Measurements from ENCODE around the gene MAGI2.

The MAGI2 gene

DNA sequence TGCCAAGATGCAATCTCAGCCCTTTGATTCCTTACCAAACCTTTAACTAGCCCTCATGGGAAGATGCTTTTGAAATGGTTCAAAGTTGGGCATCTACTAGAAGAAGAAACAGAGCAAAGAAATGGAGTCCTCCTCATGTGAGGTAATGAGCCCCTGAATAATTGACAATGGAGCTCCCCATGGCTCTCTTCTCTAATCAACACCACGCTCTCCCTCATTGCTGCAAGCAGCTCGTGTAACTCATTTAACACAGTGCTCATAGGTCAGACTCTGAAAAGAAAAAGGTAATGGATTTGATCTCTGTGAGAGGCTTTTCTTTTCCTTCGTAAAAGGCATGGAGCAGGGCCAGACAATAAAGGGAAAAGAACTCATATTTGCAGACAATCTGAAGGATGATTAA lies 1342.1 kb downstream of the MAGI2 start:
- no peak for FAIRE-seq

DNA sequence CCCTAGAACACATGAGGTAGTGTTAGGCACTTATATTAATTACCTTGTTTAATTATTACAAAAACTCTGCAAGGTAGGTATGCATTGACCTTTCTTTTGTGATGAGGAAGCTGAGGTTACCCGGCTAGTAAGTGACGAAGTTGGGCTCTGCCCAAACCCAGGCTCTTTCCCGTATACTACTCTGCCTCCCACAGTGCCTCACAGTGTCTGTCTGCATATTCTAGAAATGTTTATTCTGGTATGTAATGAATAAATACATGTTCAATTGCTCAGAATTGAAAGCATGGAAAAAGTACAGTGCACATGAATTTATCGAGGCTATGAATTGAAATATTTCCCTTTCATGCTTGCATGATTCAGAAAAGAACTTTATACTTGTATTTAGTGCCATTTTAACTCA lies 1350.0 kb downstream of the MAGI2 start:
- no peak for FAIRE-seq

DNA sequence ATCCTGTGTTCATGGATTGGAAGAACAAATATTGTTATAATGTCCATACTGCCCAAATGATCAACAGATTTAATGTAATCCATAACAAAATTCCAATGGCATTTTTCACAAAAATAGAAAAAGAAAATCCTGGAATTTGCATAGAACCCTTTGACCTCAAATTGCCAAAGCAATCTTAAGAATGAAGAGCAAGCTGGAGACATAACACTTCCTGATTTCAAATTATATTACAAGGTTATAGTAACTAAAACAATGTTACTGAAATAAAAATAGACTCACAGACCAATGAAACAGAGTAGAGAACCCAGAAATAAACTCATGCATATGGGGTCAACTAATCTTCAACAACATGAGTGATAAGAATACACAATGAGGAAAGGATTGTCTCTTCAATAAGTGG lies 1352.4 kb downstream of the MAGI2 start:
- FAIRE-seq = no peak

DNA sequence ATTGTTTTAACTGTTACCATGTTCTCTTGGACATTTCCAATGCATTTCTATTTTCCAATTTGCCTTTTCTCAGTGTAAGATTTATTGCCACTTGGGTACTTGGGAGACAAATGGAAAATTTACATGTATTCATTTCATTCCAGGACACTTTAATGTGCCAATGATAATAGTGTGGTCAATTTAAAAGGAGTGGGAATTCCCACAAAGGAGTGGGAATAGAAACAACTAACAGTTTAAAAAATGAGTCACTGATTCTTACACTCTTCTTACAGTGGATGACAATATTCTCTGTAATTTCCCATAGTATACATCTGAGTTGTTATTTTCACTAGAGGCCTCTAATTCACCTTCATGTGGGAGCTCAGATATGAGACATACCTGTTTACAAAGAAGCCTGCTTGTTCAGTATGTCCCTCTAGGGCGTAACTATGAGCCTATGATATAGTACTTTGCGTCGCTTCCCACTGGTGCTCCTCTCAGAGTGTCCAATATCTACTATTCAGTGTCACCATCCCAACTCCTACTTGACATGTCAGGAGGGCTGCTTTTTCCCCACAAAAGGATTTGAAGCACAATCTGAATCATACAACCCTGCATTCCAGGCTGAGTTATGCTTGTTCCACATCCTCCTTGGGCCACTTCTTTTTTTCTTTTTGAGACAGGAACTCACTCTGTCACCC lies 1353.6 kb downstream of the MAGI2 start:
- no peak for FAIRE-seq

DNA sequence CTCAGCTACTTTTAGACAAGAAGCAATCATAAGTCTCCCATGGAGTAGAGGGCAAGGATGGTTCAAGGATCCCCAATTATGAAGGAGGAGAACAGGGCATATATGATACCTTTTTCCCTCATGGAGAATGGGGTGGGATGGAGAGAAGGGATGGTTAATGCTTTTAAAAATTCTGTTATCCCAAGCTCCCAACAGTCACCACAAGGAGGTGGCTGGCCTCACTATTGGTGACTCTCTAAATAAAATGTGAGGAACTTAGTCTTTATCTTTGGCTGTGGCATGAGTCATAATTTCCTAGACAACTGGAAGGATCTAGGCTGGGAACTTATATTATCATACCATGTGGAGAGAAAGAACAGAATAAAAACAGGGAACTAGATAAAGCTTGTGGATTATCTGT lies 1357.9 kb downstream of the MAGI2 start:
- FAIRE-seq = no peak

DNA sequence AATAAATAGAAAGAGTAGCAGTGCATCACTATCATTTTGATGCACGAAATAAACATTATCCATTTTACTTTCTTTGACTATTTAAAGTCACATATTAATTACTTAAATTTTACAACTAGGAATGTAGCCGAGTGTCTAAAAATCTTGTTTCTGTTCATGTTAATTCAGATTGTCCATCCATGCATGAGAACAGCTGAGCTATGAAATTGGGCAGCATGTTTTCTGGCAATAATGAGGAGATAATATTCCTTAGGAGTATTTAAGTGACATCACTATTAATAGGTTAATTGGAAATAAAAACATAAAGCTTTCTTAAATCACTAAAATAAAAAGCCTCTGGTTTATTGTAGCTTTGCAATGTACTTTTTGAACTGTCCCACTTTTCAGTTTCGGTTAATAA lies 1361.1 kb downstream of the MAGI2 start:
- no peak for FAIRE-seq

DNA sequence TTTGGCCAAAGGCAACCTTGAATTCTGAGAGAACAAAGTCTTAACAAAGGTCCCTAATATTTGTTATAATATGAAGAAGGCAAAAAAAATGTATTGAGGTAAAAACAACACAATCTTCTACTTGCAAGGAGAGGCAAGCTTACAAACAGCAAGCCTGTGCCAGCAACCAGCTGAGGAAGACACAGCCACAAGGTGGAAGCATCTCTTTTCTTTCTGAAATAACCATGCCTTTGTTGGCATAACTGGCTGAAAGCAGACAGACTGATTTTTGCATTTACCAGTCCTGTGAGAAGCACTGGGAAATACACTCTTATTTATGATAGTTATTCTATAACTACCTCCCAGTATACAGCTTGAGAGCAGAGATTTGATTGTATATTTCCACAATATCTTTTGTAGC lies 1362.9 kb downstream of the MAGI2 start:
- FAIRE-seq = no peak

DNA sequence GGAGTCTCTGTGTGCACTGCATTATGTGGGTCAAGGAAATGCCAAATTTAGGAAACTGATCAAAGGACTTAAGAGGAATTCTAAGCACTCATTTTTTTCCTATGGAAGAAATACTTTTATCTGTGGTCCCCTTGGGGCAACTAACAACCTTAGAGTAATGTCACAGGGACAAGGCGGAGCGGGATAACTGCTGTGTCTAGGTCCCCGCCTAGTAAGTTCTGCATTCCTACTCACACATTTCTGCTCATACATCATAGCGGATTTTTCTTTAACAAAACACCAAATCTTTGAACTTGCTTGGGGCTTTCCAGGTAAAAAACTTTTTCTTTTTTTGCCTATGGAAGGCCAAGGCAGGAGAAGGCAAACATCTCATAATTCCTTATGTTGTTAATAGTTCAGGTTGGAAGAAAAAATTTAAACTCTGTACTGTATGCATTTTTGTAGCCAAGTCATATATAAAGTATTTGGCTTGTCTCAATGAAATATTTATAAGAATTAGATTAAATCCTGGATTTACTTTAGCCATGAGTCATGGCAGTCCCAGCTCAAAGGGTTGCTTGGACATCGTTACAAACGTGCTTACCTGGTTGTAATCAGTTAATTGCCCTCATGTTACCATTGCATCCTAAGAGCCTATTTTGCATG lies 1369.9 kb downstream of the MAGI2 start:
- FAIRE-seq = no peak

DNA sequence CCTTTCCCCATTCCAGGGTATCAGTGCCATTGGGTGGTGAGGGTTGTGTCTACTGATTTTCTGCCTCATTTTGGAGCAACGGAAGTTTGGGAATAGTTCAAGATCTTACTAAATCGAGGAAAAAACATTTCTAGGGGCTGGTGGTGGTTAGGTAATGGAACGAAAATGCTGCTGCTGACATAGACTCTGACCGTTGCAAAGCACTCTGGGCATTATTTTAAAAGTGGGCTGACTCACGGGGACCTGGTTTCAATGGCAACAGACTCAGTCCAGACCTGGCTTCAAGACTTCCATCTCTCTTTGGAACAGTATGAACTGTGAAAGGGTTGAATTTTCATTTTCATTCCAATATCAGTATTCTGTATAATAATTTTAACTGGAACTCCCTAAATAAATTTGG lies 1370.9 kb downstream of the MAGI2 start:
- no peak for FAIRE-seq

DNA sequence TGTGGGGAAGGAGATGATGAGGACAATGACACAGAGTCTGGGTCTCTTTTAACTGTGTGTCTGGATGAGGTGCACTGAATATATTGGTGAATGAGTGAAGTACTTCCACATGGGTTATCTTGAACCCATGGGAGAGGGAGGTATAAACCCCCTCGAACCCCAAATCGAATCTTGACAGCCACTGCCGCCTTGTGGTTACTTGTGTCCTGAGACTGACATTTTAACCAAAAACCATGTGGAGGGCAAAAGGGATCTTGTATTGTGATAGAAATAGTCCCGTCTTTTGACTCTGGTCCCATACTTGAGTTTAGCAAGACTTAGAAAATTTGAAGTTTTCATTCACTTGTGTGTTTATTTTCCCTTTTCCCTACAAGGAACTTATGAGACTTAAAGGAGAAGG lies 1371.6 kb downstream of the MAGI2 start:
- no peak for FAIRE-seq

DNA sequence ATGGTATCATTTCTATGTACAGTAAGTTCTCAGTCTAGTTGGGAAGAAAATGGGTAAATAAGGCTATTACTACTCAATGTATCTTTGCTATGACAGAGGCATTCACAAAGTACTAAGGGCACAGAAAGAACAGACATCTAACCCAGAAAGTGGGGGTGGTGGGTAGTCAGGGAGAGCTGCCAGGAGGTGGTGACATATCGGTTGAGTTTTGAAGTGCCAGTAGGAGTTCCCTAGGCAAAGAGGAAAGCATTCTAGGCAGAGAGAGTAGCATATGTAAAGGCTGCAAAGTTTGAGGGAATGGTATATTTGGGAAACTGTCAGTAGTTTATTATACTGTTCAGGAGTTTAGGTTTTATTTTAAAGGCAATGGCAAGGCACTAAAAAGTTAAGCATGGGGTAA lies 1372.1 kb downstream of the MAGI2 start:
- no peak for FAIRE-seq

DNA sequence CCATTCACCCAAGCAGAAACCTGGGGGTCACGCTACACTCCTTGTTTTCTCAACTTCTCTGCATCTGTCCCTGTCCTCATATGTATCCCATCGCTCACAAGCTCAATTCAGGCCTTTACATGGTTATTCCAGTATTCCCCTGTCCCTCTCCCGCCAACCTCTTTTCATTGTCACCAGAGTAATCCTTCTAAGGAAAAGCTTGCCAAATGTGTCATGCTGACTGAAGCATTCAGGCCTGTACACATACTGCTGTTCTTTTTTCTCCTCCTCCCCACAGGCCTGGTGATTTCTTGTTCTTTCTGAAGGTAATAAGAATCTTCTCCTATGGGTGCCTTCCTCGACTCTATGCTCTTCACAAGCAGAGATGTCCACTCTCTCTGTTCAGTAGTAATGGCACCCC lies 1372.7 kb downstream of the MAGI2 start:
- no peak for FAIRE-seq

DNA sequence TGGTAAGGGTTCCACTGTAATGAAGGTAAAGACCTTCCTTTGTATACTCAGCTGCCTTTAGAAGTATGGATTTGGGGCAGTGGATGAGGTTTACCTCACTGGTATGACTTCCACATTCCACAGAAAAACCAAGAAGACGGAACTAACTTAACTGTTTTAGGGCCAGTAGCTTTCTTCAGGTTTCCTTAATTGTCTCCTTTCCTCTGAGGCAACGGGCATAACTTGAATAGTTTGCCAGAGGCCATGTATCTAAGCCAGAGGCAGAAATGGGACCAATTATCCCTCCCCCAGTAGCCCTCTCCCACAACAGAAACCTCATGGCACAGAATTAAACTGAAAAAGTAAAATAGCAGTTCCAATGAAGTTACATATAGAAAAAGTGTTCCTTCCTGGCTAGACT lies 1373.2 kb downstream of the MAGI2 start:
- FAIRE-seq = no peak

DNA sequence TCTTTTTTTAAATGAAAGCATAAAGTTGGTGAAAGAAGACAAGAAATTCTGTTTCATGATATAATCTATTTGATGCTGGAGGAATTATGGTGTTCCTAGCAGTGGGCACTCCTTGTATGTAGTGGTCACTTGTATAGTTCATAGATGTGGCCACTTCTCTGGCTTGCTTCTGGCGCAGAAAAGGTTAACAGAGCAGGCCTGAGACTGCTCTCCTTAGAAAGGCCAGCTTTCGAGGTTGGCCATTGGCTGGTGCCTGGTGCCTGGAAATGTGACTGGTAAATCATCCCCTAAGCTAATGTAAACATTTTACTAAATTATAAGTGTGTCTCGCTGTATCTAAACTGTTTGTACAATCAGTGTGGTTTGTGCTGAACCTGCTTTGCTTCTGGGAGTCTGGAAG lies 1378.8 kb downstream of the MAGI2 start:
- no peak for FAIRE-seq

DNA sequence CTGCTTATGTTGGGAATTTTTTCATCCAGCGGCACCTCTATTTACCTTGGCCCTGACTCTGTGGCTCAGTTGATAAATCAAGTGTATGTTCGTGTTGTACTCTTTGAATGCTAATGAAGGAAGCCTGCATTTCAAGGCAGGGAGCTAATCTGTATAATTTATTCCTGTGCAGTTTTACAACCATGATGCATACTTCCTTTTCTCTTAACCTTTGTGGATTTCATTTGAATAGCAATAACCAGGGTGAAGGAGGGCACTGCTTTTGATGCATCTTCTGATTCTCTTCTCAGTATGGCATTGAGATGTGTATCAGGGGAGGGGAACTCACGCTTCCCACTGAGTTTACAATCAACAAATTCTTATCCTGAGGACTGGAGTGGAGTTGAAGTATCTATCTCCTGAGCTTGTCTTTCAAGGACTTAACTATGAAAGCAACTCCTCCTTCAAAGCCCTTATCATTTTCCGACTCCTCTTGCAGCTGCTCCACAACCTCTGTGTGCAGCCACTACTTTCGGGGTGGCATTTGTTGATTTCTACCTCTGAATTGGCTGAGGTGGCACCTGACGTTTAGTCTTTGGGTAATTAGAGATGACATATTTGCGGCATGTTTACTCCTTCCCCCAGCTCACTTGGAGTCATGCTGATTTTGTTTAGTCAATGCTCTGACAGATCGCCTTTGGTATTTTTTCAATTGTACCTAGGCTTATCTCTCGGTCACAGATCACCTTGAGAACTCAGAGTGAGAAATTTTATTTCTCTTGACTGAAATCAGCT lies 1379.7 kb downstream of the MAGI2 start:
- FAIRE-seq = peak; percentile 27

DNA sequence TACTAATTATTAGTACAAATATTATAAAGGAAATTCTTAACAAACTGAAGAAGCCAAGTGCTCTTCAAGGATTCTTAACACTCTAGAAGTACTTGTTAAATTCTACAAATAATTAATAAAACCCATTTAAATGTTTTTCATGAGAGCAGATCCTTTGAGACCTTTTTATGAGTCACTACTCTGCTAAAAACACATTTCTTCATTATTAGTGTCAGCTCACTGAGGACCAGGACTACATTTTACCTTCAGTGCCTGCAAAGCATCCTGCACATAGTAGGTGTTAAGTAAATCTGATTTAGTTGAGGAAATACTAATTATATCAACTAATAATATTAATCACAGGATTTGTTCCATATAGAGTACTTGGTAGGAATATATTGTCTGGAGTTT lies 1381.3 kb downstream of the MAGI2 start:
- FAIRE-seq = no peak

DNA sequence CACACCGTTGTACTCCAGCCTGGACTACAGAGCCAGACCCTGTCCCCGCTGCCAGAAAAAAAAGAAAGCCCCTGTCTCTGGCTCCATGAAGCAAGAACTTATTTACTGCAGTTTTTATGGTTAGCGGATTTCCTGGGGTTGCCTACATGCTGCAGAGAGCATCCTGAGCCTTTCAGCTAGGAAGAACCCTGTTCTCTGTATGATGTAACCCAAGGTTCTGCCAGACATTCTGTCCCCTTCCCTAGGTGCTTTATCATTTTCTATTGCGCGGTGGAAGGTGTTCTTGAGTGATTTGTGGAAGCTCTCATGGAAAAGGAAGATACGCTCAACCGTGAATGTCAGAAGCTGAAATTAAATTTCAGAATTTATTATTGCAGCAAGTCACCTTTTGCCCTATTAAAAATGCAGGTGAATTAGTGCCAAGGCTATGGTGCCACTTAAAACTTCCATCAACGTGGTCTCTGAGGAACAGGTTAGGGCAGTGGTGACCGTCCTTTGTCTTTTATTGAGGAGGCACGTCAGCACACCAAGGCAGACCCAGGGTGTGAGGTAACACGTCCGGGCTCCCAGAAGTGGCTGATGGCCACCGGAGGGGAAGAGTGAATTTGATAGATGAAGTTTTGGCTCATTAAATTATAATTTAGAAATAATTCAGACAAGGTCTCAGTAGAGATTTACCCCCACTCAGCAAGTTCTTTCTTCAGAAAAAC lies 1381.8 kb downstream of the MAGI2 start:
- no peak for FAIRE-seq

DNA sequence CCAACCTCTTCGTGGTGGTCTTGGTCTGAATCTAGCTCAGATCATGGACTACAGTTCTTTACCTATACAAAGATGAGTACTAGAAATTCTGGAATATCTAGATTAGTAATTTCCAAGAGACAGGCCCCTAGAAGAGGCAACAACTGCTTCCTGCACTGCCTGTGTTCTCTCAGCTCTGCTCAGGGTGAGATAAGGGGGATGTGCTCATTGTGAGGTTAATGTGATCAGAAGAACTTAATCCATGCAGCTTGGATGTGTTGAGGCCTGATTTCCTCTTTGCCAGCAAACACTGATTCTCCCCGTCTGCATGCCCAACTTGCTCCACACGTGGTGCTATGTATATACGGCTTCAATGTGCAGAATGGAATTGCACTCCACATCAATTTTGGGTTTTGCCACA lies 1386.9 kb downstream of the MAGI2 start:
- no peak for FAIRE-seq

DNA sequence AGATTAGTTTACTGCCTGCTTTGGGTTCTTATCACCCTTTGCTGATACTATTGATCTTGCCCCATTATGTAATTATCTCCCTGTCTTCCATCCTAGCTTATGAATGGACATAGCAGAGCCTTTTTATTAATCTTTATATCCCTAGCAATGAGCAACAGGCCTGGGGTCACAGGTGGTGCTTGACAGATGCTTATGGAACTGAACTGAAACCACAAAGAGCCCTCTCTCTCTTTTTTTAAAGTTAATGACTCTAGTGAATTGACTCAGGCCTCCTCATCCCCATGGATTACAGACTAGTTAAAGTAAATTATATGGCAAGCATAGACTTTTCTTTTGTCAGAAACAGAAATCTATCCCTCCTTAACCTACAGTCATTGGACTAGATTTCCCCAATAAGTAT lies 1389.7 kb downstream of the MAGI2 start:
- no peak for FAIRE-seq

DNA sequence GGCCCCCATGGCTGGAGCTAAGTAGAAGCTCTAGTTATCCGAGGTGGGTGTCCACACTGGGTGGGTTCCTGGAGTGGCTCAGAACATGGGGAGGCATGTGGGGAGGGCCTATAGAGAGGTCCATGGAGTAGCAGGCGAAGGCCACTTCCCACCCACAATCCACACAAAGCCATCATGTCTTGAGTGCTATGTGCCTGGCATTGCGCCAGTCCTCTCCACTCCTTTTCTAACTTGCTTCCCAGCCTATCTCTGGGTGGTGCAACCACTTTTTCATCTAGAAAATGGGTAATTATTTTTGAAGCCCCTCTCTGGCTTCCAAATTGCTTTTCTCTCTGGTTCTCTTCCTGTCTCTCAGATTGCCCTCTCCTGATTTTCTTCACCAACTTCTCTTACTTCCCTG lies 1391.3 kb downstream of the MAGI2 start:
- no peak for FAIRE-seq

DNA sequence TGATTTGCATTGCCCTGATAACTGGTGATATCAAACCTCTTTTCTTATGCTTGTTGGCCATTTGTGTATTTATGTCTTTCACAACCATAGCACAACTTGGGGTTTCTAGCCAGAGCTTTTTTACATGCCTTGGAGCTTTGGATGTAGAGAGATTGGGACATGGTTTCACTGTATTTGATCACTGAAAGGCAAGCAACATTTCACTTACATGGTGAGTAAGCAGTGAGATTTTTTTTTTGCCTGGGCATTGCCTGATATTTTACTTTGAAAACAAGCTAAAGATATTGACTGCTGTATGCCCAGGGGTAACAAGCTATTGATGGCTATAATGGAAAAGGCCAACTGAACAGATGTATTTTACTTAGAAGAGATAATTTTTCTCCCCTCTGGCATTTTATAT lies 1395.9 kb downstream of the MAGI2 start:
- FAIRE-seq = no peak

DNA sequence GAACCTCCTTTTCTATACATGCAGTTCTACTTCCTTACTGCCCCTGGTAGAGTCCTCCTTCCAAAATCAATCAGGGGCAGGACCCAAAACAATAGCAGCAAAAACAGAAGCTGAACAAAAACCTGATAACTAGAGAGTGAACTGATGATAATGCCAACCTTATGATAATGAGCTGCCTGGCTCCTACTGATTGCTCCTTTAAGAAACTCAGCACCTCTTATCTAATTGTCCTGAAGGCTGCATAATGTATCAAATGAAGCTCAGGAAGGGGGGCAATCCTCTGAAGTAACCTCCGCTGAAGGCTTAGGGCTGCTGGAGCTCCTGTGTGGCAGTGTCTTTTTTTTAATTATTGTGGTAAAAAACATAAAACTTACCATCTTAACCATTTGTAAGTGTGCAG lies 1397.9 kb downstream of the MAGI2 start:
- no peak for FAIRE-seq

DNA sequence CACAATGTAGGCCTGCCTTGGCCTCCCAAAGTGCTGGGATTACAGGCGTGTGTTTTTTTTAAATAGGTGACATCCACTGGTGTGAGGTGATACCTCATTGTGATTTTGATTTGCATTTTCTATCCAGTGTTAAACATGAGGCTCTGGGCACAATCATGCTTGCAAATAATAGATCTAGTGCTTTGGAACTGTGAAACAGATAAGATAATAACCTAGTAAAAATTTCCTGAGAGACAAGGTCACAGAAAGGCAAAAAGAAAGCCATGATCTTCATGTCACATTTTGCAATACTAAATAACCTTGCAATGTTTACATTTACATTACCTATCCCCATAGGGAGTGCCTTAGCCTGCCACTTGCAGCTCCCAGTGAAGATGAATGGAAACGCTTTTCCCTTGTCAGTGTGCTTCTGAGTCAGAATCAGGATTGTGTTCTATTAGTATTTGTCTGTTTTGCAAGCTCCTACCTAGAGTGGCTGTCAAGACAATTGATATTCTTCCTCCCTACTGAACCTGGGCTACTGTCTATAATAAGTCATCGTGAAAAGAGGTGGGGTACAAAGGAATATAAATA lies 1398.4 kb downstream of the MAGI2 start:
- no peak for FAIRE-seq

Measured in islet of Langerhans (tissue), 1 donor.